NCI-H128 (cell line): ENCODE measurements around the gene GLUD1.
"Not testable (repeated sequence)": the region's sequence is repeated elsewhere in the genome, so short reads cannot be mapped to it uniquely, and the experiment has no call there.

Experiments
- DNase-seq: peaks from one replicate; lab custom pipeline; 2025; ENCODE audit not compliant: unreplicated experiment; lab: John Stamatoyannopoulos, UW

The GLUD1 gene

GRCh38 chr10:87090779-87091178 is 3.9 kb downstream of the GLUD1 start:
- DNase-seq = no peak

- no peak for DNase-seq
Measured at GRCh38 chr10:87089746-87090145, 4.9 kb downstream of the GLUD1 start.

DNA sequence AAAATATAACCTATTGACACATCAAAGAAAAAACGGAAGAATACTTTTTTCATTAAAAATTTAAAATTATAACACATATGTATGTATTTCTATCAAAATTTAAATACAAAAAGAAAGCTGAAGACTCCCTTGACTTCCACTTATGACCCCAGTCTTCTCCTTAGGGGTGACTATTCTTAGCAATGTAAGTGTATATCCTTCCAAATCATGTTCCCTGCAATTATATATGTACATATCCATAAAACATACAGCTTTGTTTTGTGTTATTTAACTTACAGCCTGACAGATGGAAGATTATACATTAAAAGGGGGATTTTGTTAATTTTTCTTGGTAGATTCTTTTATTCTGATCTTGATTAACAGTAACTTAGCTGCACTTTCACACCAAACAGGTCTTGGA is 9.1 kb downstream of the GLUD1 start:
- no peak for DNase-seq

- DNase-seq = not testable (repeated sequence)
Measured at GRCh38 chr10:87084291-87084782, 10.3 kb downstream of the GLUD1 start.

- not testable (repeated sequence) for DNase-seq
Measured at GRCh38 chr10:87083576-87084290, 10.9 kb downstream of the GLUD1 start.

DNA sequence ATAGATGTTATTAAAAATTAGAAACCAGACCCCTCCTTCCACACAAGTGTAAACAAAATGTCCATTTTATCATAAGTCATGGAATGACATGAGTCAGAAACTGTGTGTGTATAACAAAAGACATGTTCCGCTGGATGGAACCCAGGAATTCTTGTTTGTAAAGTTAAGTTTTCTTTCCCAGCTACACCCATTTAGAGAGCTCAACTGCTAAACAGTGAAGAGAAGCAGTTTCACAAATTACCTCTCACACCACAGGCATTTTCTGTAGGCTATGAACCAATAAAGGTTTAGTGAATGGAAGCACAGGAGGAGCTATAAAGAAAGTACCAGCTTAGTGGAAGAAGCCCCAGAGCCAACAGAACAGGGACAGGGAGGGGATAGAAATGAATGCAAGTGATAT is 12.4 kb downstream of the GLUD1 start:
- not testable (repeated sequence) for DNase-seq

- DNase-seq = not testable (repeated sequence)
Measured at GRCh38 chr10:87081574-87081973, 13.1 kb downstream of the GLUD1 start.

GRCh38 chr10:87080621-87081020 is 14.0 kb downstream of the GLUD1 start:
- not testable (repeated sequence) for DNase-seq

DNA sequence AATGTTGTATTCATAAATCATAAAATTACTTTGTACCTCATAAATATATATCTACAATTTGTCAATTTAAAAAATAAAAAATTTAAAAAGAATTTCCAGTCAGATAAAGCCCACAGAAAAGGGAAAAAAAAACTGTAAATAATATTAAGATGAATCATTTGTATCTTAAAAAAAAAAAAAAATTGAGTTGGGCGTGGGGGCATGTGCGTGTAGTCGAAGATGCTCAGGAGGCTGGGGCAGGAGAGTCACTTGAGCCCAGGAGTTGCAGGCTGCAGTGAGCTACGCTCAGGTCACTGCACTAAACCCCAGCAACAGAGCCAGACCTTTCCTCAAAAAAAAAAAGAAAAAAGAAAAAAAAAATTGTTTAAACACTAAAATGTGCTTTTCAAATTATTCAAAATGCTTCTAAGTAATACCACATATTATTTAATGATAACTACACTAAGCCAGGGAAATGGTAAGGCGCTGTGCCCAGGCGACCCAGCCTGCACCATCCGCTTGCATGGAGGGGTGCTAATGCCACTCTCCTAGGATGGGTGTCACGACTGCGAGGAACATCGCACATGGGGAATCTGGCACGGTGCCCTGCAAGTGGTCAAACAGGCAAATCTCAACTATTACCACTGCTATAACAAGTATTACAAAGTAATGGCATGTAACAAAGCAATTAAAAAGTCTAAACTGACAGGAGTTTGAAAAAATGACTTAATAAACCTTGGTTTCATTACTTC is 15.4 kb downstream of the GLUD1 start:
- DNase-seq = no peak

GRCh38 chr10:87076421-87076820 is 18.2 kb downstream of the GLUD1 start:
- DNase-seq = not testable (repeated sequence)

DNA sequence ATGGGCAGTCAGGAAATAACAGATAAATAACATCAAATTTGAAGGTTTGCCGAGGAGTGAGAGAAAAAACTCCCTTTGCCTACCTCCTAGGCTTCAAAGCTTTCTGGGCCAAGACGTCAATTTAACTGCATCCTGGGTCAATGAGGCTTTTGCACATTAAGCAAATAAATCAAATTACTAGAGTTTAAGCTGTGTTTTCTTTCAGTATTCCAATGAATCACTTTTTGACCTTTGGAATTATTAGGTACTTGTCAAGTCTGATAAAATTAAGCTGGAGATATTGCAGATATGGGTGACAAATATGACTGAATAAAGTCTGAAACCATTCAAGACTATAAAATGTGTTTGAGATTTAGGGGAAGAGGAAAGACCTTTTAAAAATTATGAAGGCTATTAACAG is 22.2 kb downstream of the GLUD1 start:
- no peak for DNase-seq

- DNase-seq = no peak
Measured at GRCh38 chr10:87068281-87068680, 26.4 kb downstream of the GLUD1 start.

DNA sequence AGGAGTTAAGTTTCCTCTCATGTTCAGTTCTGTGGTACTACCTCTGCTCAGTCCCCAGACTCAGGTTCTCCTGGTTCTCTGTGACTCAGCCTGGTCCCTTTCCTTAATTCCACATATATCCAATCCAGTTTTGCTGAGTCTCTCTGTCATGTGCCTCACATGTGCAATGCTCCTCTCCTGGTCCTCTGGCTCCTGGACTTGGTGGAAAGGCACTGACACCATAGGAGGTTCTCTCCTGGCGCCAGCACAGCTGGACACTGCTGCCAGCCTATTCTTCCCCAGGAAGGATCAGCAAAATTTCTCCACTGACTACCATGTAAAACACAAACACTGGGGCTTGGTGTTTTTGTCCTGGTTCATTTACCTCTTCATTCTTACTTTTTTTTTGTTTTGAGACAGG is 27.8 kb downstream of the GLUD1 start:
- no peak for DNase-seq

DNA sequence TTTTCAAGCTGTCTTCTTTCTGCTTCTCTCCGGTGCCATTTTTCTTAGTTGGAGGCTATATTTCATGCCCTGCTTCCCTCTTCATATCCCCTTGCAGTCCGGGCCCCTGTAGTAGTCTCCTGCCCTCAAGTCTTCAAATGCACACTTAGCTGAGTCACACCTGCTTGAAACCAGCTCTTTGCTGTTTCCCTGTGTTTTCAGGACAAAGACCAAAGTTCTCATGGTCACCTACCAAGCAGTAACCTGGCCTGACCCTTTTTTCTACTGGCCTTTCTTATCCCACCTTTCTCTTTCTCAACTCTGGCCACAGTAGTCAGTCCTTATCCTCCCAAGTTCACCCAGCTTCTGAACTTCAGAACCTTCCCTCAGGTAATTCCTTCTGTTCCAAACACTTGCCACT is 28.5 kb downstream of the GLUD1 start:
- no peak for DNase-seq

- DNase-seq = no peak
Measured at GRCh38 chr10:87064651-87065050, 30.0 kb downstream of the GLUD1 start.

DNA sequence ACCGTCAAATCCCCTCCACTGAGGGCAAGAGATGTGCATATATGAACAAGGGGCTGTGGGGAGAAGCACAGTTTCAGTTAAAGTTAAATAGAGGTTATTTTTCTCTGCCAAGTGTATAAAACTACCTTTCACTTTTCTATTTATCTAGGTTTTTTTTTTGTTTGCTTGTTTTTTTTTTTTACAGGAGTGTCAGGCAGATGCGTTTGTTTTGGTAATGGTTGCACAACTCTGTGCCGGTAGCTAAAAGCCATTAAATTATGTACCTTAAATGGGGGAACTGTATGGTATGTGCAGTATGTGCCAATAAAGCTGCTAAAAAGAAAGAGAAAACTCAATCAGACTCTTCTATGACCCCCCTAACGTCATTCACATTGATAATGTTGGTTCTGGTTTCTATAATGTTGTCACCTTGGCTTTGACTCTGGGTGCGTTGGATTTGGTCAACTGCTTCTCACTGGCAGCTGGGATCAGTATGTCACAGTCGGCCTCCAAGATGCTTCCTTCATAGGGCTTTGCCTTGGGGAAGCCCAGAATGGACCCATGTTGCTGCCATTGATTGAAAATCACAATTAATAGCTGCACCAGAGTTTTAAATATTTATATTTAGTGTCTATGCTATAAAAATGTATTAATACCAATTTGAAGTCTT is 34.2 kb downstream of the GLUD1 start:
- DNase-seq = no peak

- DNase-seq = no peak
Measured at GRCh38 chr10:87059401-87059800, 35.2 kb downstream of the GLUD1 start.

DNA sequence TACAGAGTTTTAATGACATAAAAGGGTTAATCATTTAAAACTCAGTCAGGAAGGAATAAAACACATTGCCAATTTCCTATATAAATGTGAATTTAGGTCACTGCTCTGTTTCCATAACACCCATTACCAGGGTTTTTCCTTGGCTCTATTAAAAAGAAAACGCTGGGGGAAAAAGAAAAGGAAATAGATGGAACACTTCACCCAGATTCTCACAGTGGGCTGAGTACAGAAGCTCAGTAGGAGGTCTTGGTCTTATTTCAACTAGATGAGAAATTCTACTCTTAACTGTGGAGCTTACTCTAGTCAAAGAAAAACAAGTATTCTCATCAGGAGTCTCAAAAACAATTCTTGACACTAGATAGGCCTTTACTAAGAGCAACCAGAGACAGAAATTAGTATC is 36.5 kb downstream of the GLUD1 start:
- no peak for DNase-seq

DNA sequence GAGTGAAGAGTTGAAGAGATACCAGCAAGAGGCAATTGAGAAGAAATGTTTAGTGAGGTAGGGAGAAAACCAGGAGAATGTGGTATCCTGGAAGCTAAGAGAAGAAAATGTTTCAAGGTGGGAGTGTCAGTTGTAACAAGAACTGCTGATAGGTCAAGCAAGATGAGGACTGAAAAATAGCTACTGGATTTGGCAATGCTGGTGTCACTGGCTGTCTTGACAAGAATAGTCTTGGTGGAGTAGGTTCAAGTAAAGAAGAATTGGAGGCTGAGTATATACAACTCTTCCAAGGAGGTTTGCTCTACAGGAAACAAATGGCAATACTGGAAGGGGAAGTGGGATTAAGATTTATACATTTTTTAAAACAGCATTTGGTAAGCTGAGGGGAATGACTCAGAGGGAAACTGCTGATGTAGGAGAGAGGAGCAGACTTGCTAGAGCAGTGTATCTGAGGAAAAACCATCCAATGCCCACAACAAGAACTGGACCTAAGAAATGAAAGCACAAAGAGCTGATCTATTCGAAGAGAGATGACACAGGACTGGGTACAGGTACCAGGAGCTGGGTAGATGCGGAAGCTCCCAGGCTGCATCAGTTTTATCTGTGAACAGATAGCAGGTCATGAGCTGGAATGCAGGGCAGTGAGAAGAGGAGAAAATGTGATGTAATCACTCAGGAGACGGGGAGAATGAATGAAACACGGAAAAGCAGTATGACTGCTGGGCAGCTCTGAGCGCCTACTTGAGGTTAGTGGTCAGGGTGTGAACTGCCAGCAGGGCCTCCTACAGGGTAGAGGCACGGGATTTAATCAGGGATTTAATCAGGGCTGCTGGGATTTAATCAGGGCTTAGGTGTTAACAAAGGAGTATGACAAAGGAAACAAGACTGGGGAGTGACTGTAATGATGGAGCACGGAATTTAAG is 40.0 kb downstream of the GLUD1 start:
- no peak for DNase-seq

DNA sequence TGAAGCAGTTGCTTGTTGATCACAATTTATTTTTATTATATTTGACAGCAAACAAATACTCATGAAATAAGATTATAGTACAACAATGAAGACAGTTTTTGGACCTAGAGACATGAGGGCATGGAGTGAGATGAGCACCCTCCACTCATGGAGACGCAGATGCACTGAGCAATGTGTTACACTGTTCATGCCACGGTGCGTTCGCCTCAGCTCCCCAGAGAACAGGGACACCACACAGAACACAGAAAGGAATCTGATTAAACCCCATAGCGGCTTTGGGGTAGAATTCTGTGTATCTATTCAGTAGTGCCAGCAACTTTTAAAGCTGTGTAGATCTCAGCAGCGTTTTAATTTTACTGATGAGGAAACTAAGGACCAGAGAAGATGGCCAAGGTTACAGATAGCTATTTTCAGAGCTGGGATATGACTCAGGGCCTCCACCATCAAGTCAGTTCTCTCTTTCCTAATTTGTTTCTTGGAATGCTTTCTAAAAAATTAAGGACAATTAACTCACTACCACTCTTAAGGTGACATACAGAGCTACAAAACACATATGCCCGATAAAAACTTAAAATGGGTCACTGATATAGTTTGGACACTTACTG is 41.0 kb downstream of the GLUD1 start:
- DNase-seq = no peak
